IMR-90 (cell line): ENCODE measurements around the gene LIPE.

Experiments used
- CEBPB ChIP-seq: IDR thresholded peaks from 2 replicates; pipeline ENCODE4 v1.6.1; 2012; ENCODE audit warnings: low read depth, low read length, improper control_type of control experiment
- CHD1 ChIP-seq: IDR thresholded peaks from 2 replicates; pipeline ENCODE4 v1.6.1; 2012; ENCODE audit warnings: low read depth, low read length, improper control_type of control experiment
- CTCF ChIP-seq: conservative IDR thresholded peaks from 2 replicates; pipeline ENCODE4 v1.5.1; 2012; ENCODE audit warnings: mild to moderate bottlenecking, low read depth, low read length, improper control_type of control experiment
- ELK1 ChIP-seq: fragments of 150-350 bp; IDR thresholded peaks from 2 replicates; pipeline ENCODE4 v1.6.1; 2016; ENCODE audit warnings: low read depth, mild to moderate bottlenecking, low read length, moderate library complexity, borderline replicate concordance
- FOS ChIP-seq: fragments of 150-350 bp; IDR thresholded peaks from 2 replicates; pipeline ENCODE4 v1.6.1; 2016; ENCODE audit warnings: low read depth, low read length
- POLR2A ChIP-seq: IDR thresholded peaks from 2 replicates; pipeline ENCODE4 v1.6.1; 2012; ENCODE audit warnings: mild to moderate bottlenecking, low read depth, low read length
- RFX5 ChIP-seq: IDR thresholded peaks from 2 replicates; pipeline ENCODE4 v1.8.0; 2012; ENCODE audit warnings: low read depth, mild to moderate bottlenecking, low read length, moderate library complexity
- SMC3 ChIP-seq: fragments of 150-350 bp; IDR thresholded peaks from 2 replicates; pipeline ENCODE4 v1.6.1; 2016; ENCODE audit warnings: low read depth, mild to moderate bottlenecking, antibody characterized with exemption, low read length, moderate library complexity
- USF2 ChIP-seq: fragments of 150-350 bp; IDR thresholded peaks from 2 replicates; pipeline ENCODE4 v1.6.1; 2017; ENCODE audit warnings: mild to moderate bottlenecking, antibody characterized with exemption, low read length, low read depth

GRCh38 chr19:42368360-42368759 is 58.8 kb downstream of the LIPE start:
- TF ChIP-seq POLR2A = no peak
- no peak for TF ChIP-seq FOS
- TF ChIP-seq USF2 = no peak
- TF ChIP-seq CTCF = no peak
- TF ChIP-seq SMC3 = no peak
- TF ChIP-seq ELK1 = no peak
- TF ChIP-seq CEBPB = no peak
- no peak for TF ChIP-seq CHD1
- TF ChIP-seq RFX5 = no peak
